Ishikawa (cell line): ENCODE data around the gene ZNF22.

Experiments used
- TAF1 ChIP-seq: IDR thresholded peaks from 2 replicates; pipeline ENCODE4 v1.6.1; 2012; ENCODE audit warnings: low read depth, mild to moderate bottlenecking
- TCF12 ChIP-seq: IDR thresholded peaks from 2 replicates; pipeline ENCODE4 v1.6.1; 2012; ENCODE audit warnings: low read depth
- YY1 ChIP-seq: IDR thresholded peaks from 2 replicates; pipeline ENCODE4 v1.6.1; 2012; ENCODE audit warnings: low read depth

- TF ChIP-seq TAF1: no peak
- TF ChIP-seq YY1: no peak
- TF ChIP-seq TCF12: no peak
These were observed 42.4 kb upstream of the ZNF22 start for GRCh38 chr10:44958196-44958897.
